ENCODE data around the gene TUBB8.

Gene TUBB8

DNA sequence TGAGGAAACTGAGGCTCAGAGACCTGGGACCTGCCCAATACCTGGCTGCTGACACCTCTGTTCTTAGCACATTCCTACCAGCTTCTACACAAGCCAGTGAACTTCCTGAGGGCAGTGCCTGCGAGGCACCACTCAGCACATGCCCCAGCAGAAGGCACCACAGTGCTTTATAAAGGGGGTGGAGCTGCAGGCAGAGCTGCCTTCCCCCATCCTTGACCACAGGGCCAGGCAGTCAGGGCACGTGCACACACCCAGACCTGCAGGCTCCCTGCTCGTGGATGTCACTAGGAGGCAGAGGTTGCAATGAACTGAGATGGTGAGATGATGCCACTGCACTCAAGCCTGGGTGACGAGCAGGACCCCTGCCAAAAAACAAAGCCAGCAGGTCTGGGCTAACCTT lies 39.2 kb upstream of the TUBB8 start:
- Histone ChIP-seq H4K20me1 (ENCODE audit: insufficient read depth, low read length, poor library complexity, severe bottlenecking) (no peaks in the 10 kb centered on the region), H3K9me2 (replicated peaks; ENCODE audit: low read depth, low read length) (no peaks in the 10 kb centered on the region), H2AFZ (ENCODE audit: low read length) (no peak overlapping the region), H3K4me2 (ENCODE audit: low read depth, low read length, poor library complexity, severe bottlenecking) (peak overlapping the region; percentile 43), H3F3A (ENCODE audit: low read depth) (no peaks in the 10 kb centered on the region), H3K4me1 (ENCODE audit: insufficient read depth, low read length, poor library complexity, severe bottlenecking) (peaks cover 16% of the 10 kb centered on the region), H3K9ac (ENCODE audit: low read depth, low read length, poor library complexity, severe bottlenecking) (no peak overlapping the region), H3K9me3 (ENCODE audit: insufficient read depth, low read depth, low read length) (no peaks in the 10 kb centered on the region), H3K36me3 (ENCODE audit: insufficient read depth, low read length) (no peaks in the 10 kb centered on the region), H3K79me2 (ENCODE audit: insufficient read depth, low read length) (no peaks in the 10 kb centered on the region), H3K27me3 (ENCODE audit: insufficient read depth, low read length, poor library complexity, severe bottlenecking) (no peaks in the 10 kb centered on the region), H3K4me3 (ENCODE audit: low read length, poor library complexity, severe bottlenecking) (no peak overlapping the region)
- no peak for TF ChIP-seq EZH2phosphoT487 (IDR thresholded peaks at IDR 0.05; ENCODE audit: borderline replicate concordance)
- TF ChIP-seq, protein P1, sequence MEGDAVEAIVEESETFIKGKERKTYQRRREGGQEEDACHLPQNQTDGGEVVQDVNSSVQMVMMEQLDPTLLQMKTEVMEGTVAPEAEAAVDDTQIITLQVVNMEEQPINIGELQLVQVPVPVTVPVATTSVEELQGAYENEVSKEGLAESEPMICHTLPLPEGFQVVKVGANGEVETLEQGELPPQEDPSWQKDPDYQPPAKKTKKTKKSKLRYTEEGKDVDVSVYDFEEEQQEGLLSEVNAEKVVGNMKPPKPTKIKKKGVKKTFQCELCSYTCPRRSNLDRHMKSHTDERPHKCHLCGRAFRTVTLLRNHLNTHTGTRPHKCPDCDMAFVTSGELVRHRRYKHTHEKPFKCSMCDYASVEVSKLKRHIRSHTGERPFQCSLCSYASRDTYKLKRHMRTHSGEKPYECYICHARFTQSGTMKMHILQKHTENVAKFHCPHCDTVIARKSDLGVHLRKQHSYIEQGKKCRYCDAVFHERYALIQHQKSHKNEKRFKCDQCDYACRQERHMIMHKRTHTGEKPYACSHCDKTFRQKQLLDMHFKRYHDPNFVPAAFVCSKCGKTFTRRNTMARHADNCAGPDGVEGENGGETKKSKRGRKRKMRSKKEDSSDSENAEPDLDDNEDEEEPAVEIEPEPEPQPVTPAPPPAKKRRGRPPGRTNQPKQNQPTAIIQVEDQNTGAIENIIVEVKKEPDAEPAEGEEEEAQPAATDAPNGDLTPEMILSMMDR (conservative IDR thresholded peaks at IDR 0.05; ENCODE audit: low read length), result no peak

DNA sequence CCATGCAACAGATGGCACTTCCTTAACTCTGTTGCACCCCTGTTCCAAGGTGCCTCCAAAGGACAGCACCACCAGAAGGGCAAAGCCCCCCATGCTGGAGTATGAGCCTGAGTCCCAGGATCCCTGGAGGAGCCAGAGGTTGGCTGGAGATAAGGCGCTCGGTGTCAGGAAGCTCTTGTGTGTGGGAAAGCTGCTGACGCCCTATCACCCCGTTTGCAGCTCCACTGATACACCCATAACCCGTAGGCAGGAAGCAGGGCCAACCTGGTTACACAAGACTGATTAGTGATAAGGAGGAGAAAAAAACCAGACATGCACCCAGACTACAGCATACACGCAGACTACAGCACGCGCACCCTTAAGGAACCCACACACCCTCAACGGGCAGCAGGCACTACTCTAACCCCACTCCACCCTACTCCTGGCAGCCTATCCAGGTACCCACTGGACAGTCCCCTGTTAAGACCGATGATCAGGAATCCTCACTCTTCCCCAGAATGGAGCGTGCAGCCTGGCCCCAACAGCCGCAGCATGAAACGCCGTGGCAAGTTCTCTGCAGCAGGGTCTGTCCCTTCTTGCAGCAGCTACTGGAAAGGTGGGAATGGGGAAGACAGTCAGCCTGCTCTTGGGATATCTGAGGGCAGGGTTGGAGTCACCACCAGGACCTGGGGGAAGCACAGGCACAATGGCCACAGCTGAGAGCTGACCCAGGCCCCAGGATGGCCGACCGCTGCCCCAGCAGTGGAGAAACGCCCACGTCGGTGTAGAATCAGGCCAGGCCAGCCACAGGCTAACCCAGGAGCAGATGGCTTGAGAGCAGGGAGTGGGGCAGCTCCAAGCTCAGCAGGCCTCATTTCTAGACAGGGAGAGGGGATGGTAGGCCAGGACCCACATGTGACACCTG lies 38.3 kb upstream of the TUBB8 start:
- Histone ChIP-seq H3K79me2 (ENCODE audit: insufficient read depth, low read length) (no peaks in the 10 kb centered on the region), H4K20me1 (ENCODE audit: insufficient read depth, low read length, poor library complexity, severe bottlenecking) (no peaks in the 10 kb centered on the region), H3F3A (ENCODE audit: low read depth) (no peaks in the 10 kb centered on the region), H3K4me2 (ENCODE audit: low read depth, low read length, poor library complexity, severe bottlenecking) (peak overlapping the region; percentile 43), H3K9me2 (replicated peaks; ENCODE audit: low read depth, low read length) (no peaks in the 10 kb centered on the region), H3K9me3 (ENCODE audit: insufficient read depth, low read depth, low read length) (no peaks in the 10 kb centered on the region), H3K4me1 (ENCODE audit: insufficient read depth, low read length, poor library complexity, severe bottlenecking) (peaks cover 16% of the 10 kb centered on the region), H3K36me3 (ENCODE audit: insufficient read depth, low read length) (no peaks in the 10 kb centered on the region), H3K4me3 (ENCODE audit: low read length, poor library complexity, severe bottlenecking) (no peak overlapping the region), H3K27me3 (ENCODE audit: insufficient read depth, low read length, poor library complexity, severe bottlenecking) (no peaks in the 10 kb centered on the region), H3K9ac (ENCODE audit: low read depth, low read length, poor library complexity, severe bottlenecking) (no peak overlapping the region), H2AFZ (ENCODE audit: low read length) (no peak overlapping the region)
- TF ChIP-seq, protein P1 (conservative IDR thresholded peaks at IDR 0.05; ENCODE audit: low read length), result no peak
- no peak for TF ChIP-seq EZH2phosphoT487 (IDR thresholded peaks at IDR 0.05; ENCODE audit: borderline replicate concordance)

DNA sequence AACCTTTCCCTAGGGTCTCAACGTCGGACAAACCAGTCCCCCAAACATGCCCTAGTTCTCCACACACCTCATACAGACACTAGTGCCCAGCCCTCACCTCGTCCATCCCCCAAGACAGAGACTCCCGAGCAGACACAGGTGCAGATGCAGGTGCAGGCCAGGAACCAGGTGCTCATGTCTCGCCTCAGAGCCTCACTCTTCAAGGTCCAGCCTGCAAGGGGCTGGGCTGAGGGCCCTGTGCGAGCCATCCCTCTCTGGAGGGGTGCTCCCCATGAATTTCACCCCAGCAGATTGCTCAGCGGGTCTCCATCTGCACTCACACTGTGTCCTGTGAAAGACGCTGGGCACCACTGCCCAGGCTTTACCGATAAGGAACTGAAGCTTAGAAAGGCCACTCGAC lies 36.9 kb upstream of the TUBB8 start:
- H3K9me2 ChIP-seq (replicated peaks; ENCODE audit: low read depth, low read length), result no peaks in the 10 kb centered on the region
- H3K36me3 ChIP-seq (ENCODE audit: insufficient read depth, low read length), result no peaks in the 10 kb centered on the region
- no peak overlapping the region for H3K9ac ChIP-seq (ENCODE audit: low read depth, low read length, poor library complexity, severe bottlenecking)
- no peaks in the 10 kb centered on the region for H3K79me2 ChIP-seq (ENCODE audit: insufficient read depth, low read length)
- H3K9me3 ChIP-seq (ENCODE audit: insufficient read depth, low read depth, low read length), result no peaks in the 10 kb centered on the region
- no peak overlapping the region for H2AFZ ChIP-seq (ENCODE audit: low read length)
- TF ChIP-seq, protein P1 (conservative IDR thresholded peaks at IDR 0.05; ENCODE audit: low read length), result no peak
- H3F3A ChIP-seq (ENCODE audit: low read depth), result no peaks in the 10 kb centered on the region
- no peaks in the 10 kb centered on the region for H4K20me1 ChIP-seq (ENCODE audit: insufficient read depth, low read length, poor library complexity, severe bottlenecking)
- no peaks in the 10 kb centered on the region for H3K27me3 ChIP-seq (ENCODE audit: insufficient read depth, low read length, poor library complexity, severe bottlenecking)
- peaks cover 16% of the 10 kb centered on the region for H3K4me1 ChIP-seq (ENCODE audit: insufficient read depth, low read length, poor library complexity, severe bottlenecking)
- H3K4me2 ChIP-seq (ENCODE audit: low read depth, low read length, poor library complexity, severe bottlenecking), result no peak overlapping the region
- no peak overlapping the region for H3K4me3 ChIP-seq (ENCODE audit: low read length, poor library complexity, severe bottlenecking)
